ENCODE data around the gene TVP23A. TPM values are rescaled to one million over a fixed set of nuclear protein-coding genes. Genes with fewer than 3 reads are reported as not detected.

The TVP23A gene
- polyA plus RNA-seq, 1 donor from 2014 or later, result 9.1 TPM

GRCh38 chr16:10820546-10820945, 2.0 kb upstream of the TVP23A start:
- Histone ChIP-seq H3K4me2 (ENCODE audit: low read length) (no peak overlapping the region), H3K9me3 (ENCODE audit: low read length) (no peaks in the 10 kb centered on the region), H3K9ac (ENCODE audit: low read length) (no peak overlapping the region), H3K9me2 (ENCODE audit: insufficient read depth, low read length) (no peaks in the 10 kb centered on the region), H3F3A (ENCODE audit: insufficient read depth, low read length, poor library complexity, severe bottlenecking) (no peaks in the 10 kb centered on the region), H3K4me3 (ENCODE audit: low read length) (no peak overlapping the region), H3K36me3 (ENCODE audit: insufficient read depth, low read length) (no peaks in the 10 kb centered on the region), H3K27ac (ENCODE audit: low read length) (no peak overlapping the region), H2AFZ (ENCODE audit: low read depth, low read length) (no peak overlapping the region), H3K79me2 (replicated peaks; ENCODE audit: insufficient read depth, low read length) (no peaks in the 10 kb centered on the region), H4K20me1 (ENCODE audit: insufficient read depth) (no peaks in the 10 kb centered on the region), H3K27me3 (ENCODE audit: insufficient read depth, low read depth, low read length) (no peaks in the 10 kb centered on the region)
- TF ChIP-seq, protein P1, sequence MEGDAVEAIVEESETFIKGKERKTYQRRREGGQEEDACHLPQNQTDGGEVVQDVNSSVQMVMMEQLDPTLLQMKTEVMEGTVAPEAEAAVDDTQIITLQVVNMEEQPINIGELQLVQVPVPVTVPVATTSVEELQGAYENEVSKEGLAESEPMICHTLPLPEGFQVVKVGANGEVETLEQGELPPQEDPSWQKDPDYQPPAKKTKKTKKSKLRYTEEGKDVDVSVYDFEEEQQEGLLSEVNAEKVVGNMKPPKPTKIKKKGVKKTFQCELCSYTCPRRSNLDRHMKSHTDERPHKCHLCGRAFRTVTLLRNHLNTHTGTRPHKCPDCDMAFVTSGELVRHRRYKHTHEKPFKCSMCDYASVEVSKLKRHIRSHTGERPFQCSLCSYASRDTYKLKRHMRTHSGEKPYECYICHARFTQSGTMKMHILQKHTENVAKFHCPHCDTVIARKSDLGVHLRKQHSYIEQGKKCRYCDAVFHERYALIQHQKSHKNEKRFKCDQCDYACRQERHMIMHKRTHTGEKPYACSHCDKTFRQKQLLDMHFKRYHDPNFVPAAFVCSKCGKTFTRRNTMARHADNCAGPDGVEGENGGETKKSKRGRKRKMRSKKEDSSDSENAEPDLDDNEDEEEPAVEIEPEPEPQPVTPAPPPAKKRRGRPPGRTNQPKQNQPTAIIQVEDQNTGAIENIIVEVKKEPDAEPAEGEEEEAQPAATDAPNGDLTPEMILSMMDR (IDR thresholded peaks at IDR 0.05; ENCODE audit: poor library complexity, severe bottlenecking), result no peak
- TF ChIP-seq POLR2AphosphoS5 (IDR thresholded peaks at IDR 0.05), result no peak
- TF ChIP-seq SMC3 (conservative IDR thresholded peaks at IDR 0.05; ENCODE audit: poor library complexity), result no peak
- TF ChIP-seq, protein P2, sequence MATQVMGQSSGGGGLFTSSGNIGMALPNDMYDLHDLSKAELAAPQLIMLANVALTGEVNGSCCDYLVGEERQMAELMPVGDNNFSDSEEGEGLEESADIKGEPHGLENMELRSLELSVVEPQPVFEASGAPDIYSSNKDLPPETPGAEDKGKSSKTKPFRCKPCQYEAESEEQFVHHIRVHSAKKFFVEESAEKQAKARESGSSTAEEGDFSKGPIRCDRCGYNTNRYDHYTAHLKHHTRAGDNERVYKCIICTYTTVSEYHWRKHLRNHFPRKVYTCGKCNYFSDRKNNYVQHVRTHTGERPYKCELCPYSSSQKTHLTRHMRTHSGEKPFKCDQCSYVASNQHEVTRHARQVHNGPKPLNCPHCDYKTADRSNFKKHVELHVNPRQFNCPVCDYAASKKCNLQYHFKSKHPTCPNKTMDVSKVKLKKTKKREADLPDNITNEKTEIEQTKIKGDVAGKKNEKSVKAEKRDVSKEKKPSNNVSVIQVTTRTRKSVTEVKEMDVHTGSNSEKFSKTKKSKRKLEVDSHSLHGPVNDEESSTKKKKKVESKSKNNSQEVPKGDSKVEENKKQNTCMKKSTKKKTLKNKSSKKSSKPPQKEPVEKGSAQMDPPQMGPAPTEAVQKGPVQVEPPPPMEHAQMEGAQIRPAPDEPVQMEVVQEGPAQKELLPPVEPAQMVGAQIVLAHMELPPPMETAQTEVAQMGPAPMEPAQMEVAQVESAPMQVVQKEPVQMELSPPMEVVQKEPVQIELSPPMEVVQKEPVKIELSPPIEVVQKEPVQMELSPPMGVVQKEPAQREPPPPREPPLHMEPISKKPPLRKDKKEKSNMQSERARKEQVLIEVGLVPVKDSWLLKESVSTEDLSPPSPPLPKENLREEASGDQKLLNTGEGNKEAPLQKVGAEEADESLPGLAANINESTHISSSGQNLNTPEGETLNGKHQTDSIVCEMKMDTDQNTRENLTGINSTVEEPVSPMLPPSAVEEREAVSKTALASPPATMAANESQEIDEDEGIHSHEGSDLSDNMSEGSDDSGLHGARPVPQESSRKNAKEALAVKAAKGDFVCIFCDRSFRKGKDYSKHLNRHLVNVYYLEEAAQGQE (IDR thresholded peaks at IDR 0.05; ENCODE audit: borderline replicate concordance), result no peak
- TF ChIP-seq EP300 (conservative IDR thresholded peaks at IDR 0.05; ENCODE audit: poor library complexity, severe bottlenecking), result no peak
- no peak for TF ChIP-seq RAD21 (conservative IDR thresholded peaks at IDR 0.05)
- no peak for TF ChIP-seq MXI1 (conservative IDR thresholded peaks at IDR 0.05; ENCODE audit: poor library complexity, severe bottlenecking)
- no peak for TF ChIP-seq TAF1 (IDR thresholded peaks at IDR 0.05; ENCODE audit: low read depth)
- no peak for TF ChIP-seq EZH2 (IDR thresholded peaks at IDR 0.05; ENCODE audit: borderline replicate concordance, insufficient read depth, low read length, poor library complexity, severe bottlenecking)

- Histone ChIP-seq H3K36me3 (ENCODE audit: insufficient read depth, low read length) (no peaks in the 10 kb centered on the region), H3K4me2 (ENCODE audit: low read length) (no peak overlapping the region), H3F3A (ENCODE audit: insufficient read depth, low read length, poor library complexity, severe bottlenecking) (no peaks in the 10 kb centered on the region), H3K79me2 (replicated peaks; ENCODE audit: insufficient read depth, low read length) (no peaks in the 10 kb centered on the region), H3K27me3 (ENCODE audit: insufficient read depth, low read depth, low read length) (no peaks in the 10 kb centered on the region), H2AFZ (ENCODE audit: low read depth, low read length) (no peak overlapping the region), H3K9ac (ENCODE audit: low read length) (peak overlapping the region; percentile 74), H3K4me3 (ENCODE audit: low read length) (peak overlapping the region; percentile 66), H3K9me3 (ENCODE audit: low read length) (no peaks in the 10 kb centered on the region), H4K20me1 (ENCODE audit: insufficient read depth) (no peaks in the 10 kb centered on the region), H3K9me2 (ENCODE audit: insufficient read depth, low read length) (no peaks in the 10 kb centered on the region), H3K27ac (ENCODE audit: low read length) (no peak overlapping the region)
- TF ChIP-seq RAD21 (conservative IDR thresholded peaks at IDR 0.05) (no peak), EZH2 (IDR thresholded peaks at IDR 0.05; ENCODE audit: borderline replicate concordance, insufficient read depth, low read length, poor library complexity, severe bottlenecking) (no peak), EP300 (conservative IDR thresholded peaks at IDR 0.05; ENCODE audit: poor library complexity, severe bottlenecking) (no peak), POLR2AphosphoS5 (IDR thresholded peaks at IDR 0.05) (no peak), MXI1 (conservative IDR thresholded peaks at IDR 0.05; ENCODE audit: poor library complexity, severe bottlenecking) (no peak), SMC3 (conservative IDR thresholded peaks at IDR 0.05; ENCODE audit: poor library complexity) (no peak), TAF1 (IDR thresholded peaks at IDR 0.05; ENCODE audit: low read depth) (no peak)
- TF ChIP-seq, protein P1 (IDR thresholded peaks at IDR 0.05; ENCODE audit: poor library complexity, severe bottlenecking), result no peak
- TF ChIP-seq, protein P2 (IDR thresholded peaks at IDR 0.05; ENCODE audit: borderline replicate concordance), result no peak
Measured at GRCh38 chr16:10817514-10817913, 1.1 kb downstream of the TVP23A start.
